Endothelial cell of umbilical vein (primary cell): ENCODE measurements around the gene PADI6. TPM values are rescaled to one million over a fixed set of nuclear protein-coding genes. Genes with fewer than 3 reads are reported as not detected.

Experiments
- BruUV-seq: library from RNA; stranded (reverse); fragments of 400-500 nt; replicated peaks from 2 replicates; lab custom pipeline; 2021; lab: Mats Ljungman, UMichigan
- CTCF ChIA-PET: fragments of 300-600, 350-600 bp; sonication (Branson Sonifier 250); formaldehyde crosslinking; loops from one replicate; lab custom pipeline; 2021; ENCODE audit warnings: antibody characterized with exemption, inconsistent platforms; lab: Charles Lee
- POLR2A ChIA-PET: fragments of 300-600, 350-600 bp; sonication (Branson Sonifier 250); formaldehyde crosslinking; loops from one replicate; lab custom pipeline; 2021; ENCODE audit warnings: antibody characterized with exemption, inconsistent platforms; lab: Charles Lee
- DNase-seq: peaks from one replicate; pipeline ENCODE4 v3.0.0-alpha.2; 2011; ENCODE audit warnings: low read depth, low spot score
- FAIRE-seq: peaks from 2 replicates; lab custom pipeline; 2011; peaks lifted over from hg19 to GRCh38; lab: Jason Lieb, UNC
- H2AFZ ChIP-seq: 2 replicates; pipeline ENCODE4 v1.6.0; 2012; ENCODE audit warnings: low read depth, low read length, control low read depth, inconsistent platforms
- H3K27ac ChIP-seq: 2 replicates; pipeline ENCODE4 v1.5.1; 2011; ENCODE audit warnings: low read depth, mild to moderate bottlenecking, control low read depth, low read length, moderate library complexity; ENCODE audit not compliant: insufficient read depth
- H3K27me3 ChIP-seq, 2 experiments: 2 replicates each; pipeline versions ENCODE4 v1.6.0 to v1.6.1; 2011; ENCODE audit warnings: low read length in 2 of 2, mixed read lengths in 1 of 2; ENCODE audit not compliant: control insufficient read depth in 2 of 2, insufficient read depth in 2 of 2
- H3K36me3 ChIP-seq, 2 experiments: 2 replicates in 1 of 2; 3 replicates in 1 of 2; pipeline ENCODE4 v1.5.1; 2011; ENCODE audit warnings: low read length in 2 of 2, mild to moderate bottlenecking in 1 of 2, moderate library complexity in 1 of 2; ENCODE audit not compliant: control insufficient read depth in 2 of 2, insufficient read depth in 2 of 2; ENCODE audit errors: extremely low read depth in 1 of 2
- H3K4me1 ChIP-seq: 3 replicates; pipeline ENCODE4 v1.5.1; 2011; ENCODE audit warnings: mild to moderate bottlenecking, low read length; ENCODE audit not compliant: control insufficient read depth, insufficient read depth; ENCODE audit errors: extremely low read depth
- H3K4me2 ChIP-seq: 2 replicates; pipeline ENCODE4 v1.6.1; 2011; ENCODE audit warnings: low read length, control low read depth, mixed read lengths; ENCODE audit not compliant: insufficient read depth
- H3K4me3 ChIP-seq, 3 experiments: fragments of 200-600 bp in 1 of 3; sonication (generic), shearing (Covaris generic) in 1 of 3; replicated peaks in 1 of 3; 2 replicates each; pipeline ENCODE4 v1.5.1; 2011 to 2016; ENCODE audit warnings: control low read depth in 3 of 3, low read length in 3 of 3, mild to moderate bottlenecking in 2 of 3, inconsistent platforms in 1 of 3, low read depth in 1 of 3, moderate library complexity in 1 of 3; ENCODE audit not compliant: insufficient read depth in 1 of 3
- H3K79me2 ChIP-seq: 2 replicates; pipeline ENCODE4 v1.6.0; 2012; ENCODE audit warnings: low read length, inconsistent platforms; ENCODE audit not compliant: control insufficient read depth, insufficient read depth
- H3K9ac ChIP-seq: replicated peaks from 2 replicates; pipeline ENCODE3; 2011; ENCODE audit warnings: low read length, control low read depth; ENCODE audit not compliant: insufficient read depth; ENCODE audit errors: extremely low read depth
- H3K9me1 ChIP-seq: replicated peaks from 3 replicates; pipeline ENCODE4 v1.6.0; 2011; ENCODE audit warnings: mild to moderate bottlenecking, low read length; ENCODE audit not compliant: control insufficient read depth, insufficient read depth; ENCODE audit errors: extremely low read depth
- H3K9me3 ChIP-seq: replicated peaks from 2 replicates; pipeline ENCODE4 v1.5.1; 2012; ENCODE audit warnings: low read length, inconsistent platforms; ENCODE audit not compliant: control insufficient read depth, insufficient read depth
- H4K20me1 ChIP-seq: replicated peaks from 2 replicates; pipeline ENCODE3; 2011; ENCODE audit warnings: mild to moderate bottlenecking, low read length; ENCODE audit not compliant: control insufficient read depth, insufficient read depth; ENCODE audit errors: extremely low read depth
- CTCF ChIP-seq, 2 donors: IDR thresholded peaks; 1 replicate in 1 of 2; 2 replicates in 1 of 2; pipeline ENCODE4 v1.5.1; 2011; ENCODE audit warnings: low read length in 2 of 2, mild to moderate bottlenecking in 2 of 2, moderate library complexity in 2 of 2, control low read depth in 1 of 2, inconsistent platforms in 1 of 2, low read depth in 1 of 2; ENCODE audit not compliant: insufficient read depth in 1 of 2; ENCODE audit errors: extremely low read depth in 1 of 2
- EZH2 ChIP-seq: IDR thresholded peaks from 2 replicates; pipeline ENCODE4 v1.6.1; 2012; ENCODE audit warnings: borderline replicate concordance, low read depth, mild to moderate bottlenecking, moderate library complexity, low read length, inconsistent platforms; ENCODE audit not compliant: severe bottlenecking
- FOS ChIP-seq: IDR thresholded peaks from 2 replicates; pipeline ENCODE4 v1.6.1; 2011; ENCODE audit warnings: mild to moderate bottlenecking, low read length, moderate library complexity, borderline replicate concordance; ENCODE audit not compliant: insufficient read depth
- GATA2 ChIP-seq: IDR thresholded peaks from 2 replicates; pipeline ENCODE4 v1.7.0; 2011; ENCODE audit warnings: low read depth, mild to moderate bottlenecking, moderate library complexity, mixed read lengths, low read length; ENCODE audit not compliant: insufficient read length, insufficient read depth
- JUN ChIP-seq: IDR thresholded peaks from 2 replicates; pipeline ENCODE4 v1.6.1; 2011; ENCODE audit warnings: borderline replicate concordance, low read depth; ENCODE audit not compliant: insufficient read length, insufficient read depth
- MAX ChIP-seq: IDR thresholded peaks from 2 replicates; pipeline ENCODE4 v1.6.1; 2011; ENCODE audit not compliant: insufficient read depth, insufficient read length
- MYC ChIP-seq: IDR thresholded peaks from one replicate; pipeline ENCODE4 v1.6.1; 2011; ENCODE audit warnings: mild to moderate bottlenecking, low read depth, low read length
- POLR2A ChIP-seq: IDR thresholded peaks from 2 replicates; pipeline ENCODE4 v1.6.1; 2012; ENCODE audit warnings: low read depth, mild to moderate bottlenecking, control low read depth, low read length
- POLR2AphosphoS5 ChIP-seq: IDR thresholded peaks from 2 replicates; pipeline ENCODE4 v1.6.1; 2012; ENCODE audit warnings: low read depth, mild to moderate bottlenecking, control low read depth, low read length, moderate library complexity; ENCODE audit not compliant: insufficient read depth
- dilution Hi-C: fragments of 300-500 bp; cut with MboI; formaldehyde crosslinking; loops from one replicate; pipeline ENCODE4 v1.15.0; 2019; ENCODE audit warnings: low sequenced_read_pairs; ENCODE audit not compliant: extremely low pct_ligation_motif_present
- intact Hi-C: fragments of 100-400 bp; cut with micrococcal nuclease; formaldehyde crosslinking; loops from one replicate; pipeline ENCODE4 v1.10.0; 2022
- polyA plus RNA-seq, 4 experiments: library from polyadenylated mRNA; depleted of rRNA in 3 of 4; stranded (reverse) in 3 of 4; unstranded in 1 of 4; fragments of >200 nt; gene quantifications; 2 replicates each; pipeline versions ENCODE4 v1.2.1 to v1.2.3, GENCODE V29; 2011 to 2012; ENCODE audit warnings: missing spikeins in 1 of 4
- total RNA-seq: library from RNA; stranded (reverse); gene quantifications from 2 replicates; pipeline ENCODE4 v1.2.3, GENCODE V29; 2021

PADI6 gene
- total and polyA plus RNA-seq, 2 donors (not counting 3 experiments of a cell fraction or from before 2014, with no cell fraction given): not detected

GRCh38 chr1:17392199-17392740, 20.3 kb downstream of the PADI6 start:
- H3K9me1 ChIP-seq: no peaks in the 10 kb centered on the region
- no peak overlapping the region for H3K4me3 ChIP-seq
- ChIA-PET POLR2A (no interaction called here), CTCF (interaction anchor here (0.6 kb wide), 1 partner anchor 334 kb away, joined by 3 read pairs; no protein-coding TSS in a partner anchor)
- TF ChIP-seq FOS: no peak
- TF ChIP-seq CTCF (IDR thresholded peaks at IDR 0.05; ENCODE audit: extremely low read depth in 1 of 2, insufficient read depth in 1 of 2, low read depth in 1 of 2, low read length in 2 of 2): no peak
- no peak for TF ChIP-seq GATA2
- TF ChIP-seq MAX: no peak
- TF ChIP-seq MYC: no peak
- TF ChIP-seq EZH2: no peak
- no peak for TF ChIP-seq POLR2A
- no peak for TF ChIP-seq JUN
- TF ChIP-seq POLR2AphosphoS5: no peak
- dilution Hi-C loops (no loop called here), intact Hi-C loops (no loop called here)
- no peak overlapping the region for H3K4me2 ChIP-seq
- BruUV-seq: no TSS peak
- no peaks in the 10 kb centered on the region for H3K79me2 ChIP-seq
- H3K4me1 ChIP-seq: no peaks in the 10 kb centered on the region
- H4K20me1 ChIP-seq: no peaks in the 10 kb centered on the region
- H2AFZ ChIP-seq: no peak overlapping the region
- no peak overlapping the region for H3K9ac ChIP-seq
- H3K9me3 ChIP-seq: no peaks in the 10 kb centered on the region
- no peaks in the 10 kb centered on the region for H3K27me3 ChIP-seq
- DNase-seq: no peak
- no peaks in the 10 kb centered on the region for H3K36me3 ChIP-seq
- no peak for FAIRE-seq
- no peak overlapping the region for H3K27ac ChIP-seq
